ENCODE data around the gene PMM2. TPM values are rescaled to one million over a fixed set of nuclear protein-coding genes. Genes with fewer than 3 reads are reported as not detected.

The PMM2 gene
- total RNA-seq, 1 donor, result 53.5 TPM

GRCh38 chr16:8758022-8758421, 39.6 kb upstream of the PMM2 start:
- no peak overlapping the region for H3K4me3 ChIP-seq (ENCODE audit: low read depth, low read length)
- no peak for TF ChIP-seq CTCF (IDR thresholded peaks at IDR 0.05; ENCODE audit: insufficient read depth, low read depth, low read length)
- DNase-seq (ENCODE audit: low read depth), result no peak

GRCh38 chr16:8760021-8760420, 37.6 kb upstream of the PMM2 start:
- TF ChIP-seq CTCF (IDR thresholded peaks at IDR 0.05; ENCODE audit: insufficient read depth, low read depth, low read length), result no peak
- no peak overlapping the region for H3K4me3 ChIP-seq (ENCODE audit: low read depth, low read length)
- DNase-seq (ENCODE audit: low read depth), result no peak

GRCh38 chr16:8761078-8761477, 36.6 kb upstream of the PMM2 start:
- TF ChIP-seq CTCF (IDR thresholded peaks at IDR 0.05; ENCODE audit: insufficient read depth, low read depth, low read length), result no peak
- no peak for DNase-seq (ENCODE audit: low read depth)
- no peak overlapping the region for H3K4me3 ChIP-seq (ENCODE audit: low read depth, low read length)

- H3K4me3 ChIP-seq (ENCODE audit: low read depth, low read length), result no peak overlapping the region
- TF ChIP-seq CTCF (IDR thresholded peaks at IDR 0.05; ENCODE audit: insufficient read depth, low read depth, low read length), result no peak
- DNase-seq (ENCODE audit: low read depth), result no peak
Measured at GRCh38 chr16:8762254-8762653, 35.4 kb upstream of the PMM2 start.

GRCh38 chr16:8763083-8763482, 34.6 kb upstream of the PMM2 start:
- no peak for TF ChIP-seq CTCF (IDR thresholded peaks at IDR 0.05; ENCODE audit: insufficient read depth, low read depth, low read length)

GRCh38 chr16:8763899-8764298, 33.7 kb upstream of the PMM2 start:
- H3K4me3 ChIP-seq (ENCODE audit: low read depth, low read length), result no peak overlapping the region
- TF ChIP-seq CTCF (IDR thresholded peaks at IDR 0.05; ENCODE audit: insufficient read depth, low read depth, low read length), result no peak
- DNase-seq (ENCODE audit: low read depth), result no peak

More at GRCh38 chr16:8763083-8763482, 34.6 kb upstream of the PMM2 start:
- H3K4me3 ChIP-seq (ENCODE audit: low read depth, low read length), result no peak overlapping the region
- DNase-seq (ENCODE audit: low read depth), result no peak

- no peak for DNase-seq (ENCODE audit: low read depth)
- no peak for TF ChIP-seq CTCF (IDR thresholded peaks at IDR 0.05; ENCODE audit: insufficient read depth, low read depth, low read length)
- H3K4me3 ChIP-seq (ENCODE audit: low read depth, low read length), result no peak overlapping the region
Measured at GRCh38 chr16:8764525-8765250, 33.0 kb upstream of the PMM2 start.

Measured in fibroblast of villous mesenchyme (primary cell).